Measurements from ENCODE around the gene SCFD2.

- no peak for TF ChIP-seq CTCF (IDR thresholded peaks at IDR 0.05)
- TF ChIP-seq POLR2A (IDR thresholded peaks at IDR 0.05), result no peak
- no peak for TF ChIP-seq EP300 (IDR thresholded peaks at IDR 0.05)
These were observed 414.8 kb downstream of the SCFD2 start for GRCh38 chr4:52951016-52951415.

Data from ovary (tissue), 3 donors.